WI38 (cell line): ENCODE measurements around the gene ZFR2.
"Not testable (repeated sequence)": the region's sequence is repeated elsewhere in the genome, so short reads cannot be mapped to it uniquely, and the experiment has no call there.

ENCODE experiments used
- H3K4me3 ChIP-seq: 2 replicates; pipeline ENCODE4 v1.5.1; 2011; ENCODE audit warnings: low read depth, mild to moderate bottlenecking, control low read depth, low read length
- CTCF ChIP-seq: IDR thresholded peaks from 2 replicates; pipeline ENCODE4 v1.5.1; 2012; ENCODE audit warnings: low read depth, mild to moderate bottlenecking, control low read depth, low read length

Gene ZFR2

DNA sequence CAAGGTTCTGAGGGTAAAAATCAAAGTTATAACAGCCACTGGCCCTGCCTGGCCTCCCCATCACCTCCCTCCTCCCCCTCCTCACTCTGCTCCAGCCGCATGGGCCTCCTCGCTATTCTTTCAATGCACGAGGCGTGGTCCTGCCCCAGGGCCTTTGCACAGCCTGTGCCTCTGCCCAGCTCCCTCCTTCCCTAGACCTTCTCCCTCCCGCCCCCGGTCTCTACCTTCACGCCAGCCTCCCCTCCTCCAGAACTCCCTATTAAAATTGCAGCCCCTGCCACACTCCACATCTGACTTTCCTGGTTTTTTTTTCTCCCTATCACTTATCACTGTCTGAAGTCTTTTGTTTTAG lies 100.1 kb downstream of the ZFR2 start:
- no peak overlapping the region for H3K4me3 ChIP-seq
- TF ChIP-seq CTCF = no peak

GRCh38 chr19:3768015-3768747 lies 100.7 kb downstream of the ZFR2 start:
- no peak for TF ChIP-seq CTCF
- no peak overlapping the region for H3K4me3 ChIP-seq

- H3K4me3 ChIP-seq = no peak overlapping the region
- no peak for TF ChIP-seq CTCF
Observed at GRCh38 chr19:3767050-3767449, 101.8 kb downstream of the ZFR2 start.

- no peak for TF ChIP-seq CTCF
Observed at GRCh38 chr19:3766520-3766919, 102.3 kb downstream of the ZFR2 start.

DNA sequence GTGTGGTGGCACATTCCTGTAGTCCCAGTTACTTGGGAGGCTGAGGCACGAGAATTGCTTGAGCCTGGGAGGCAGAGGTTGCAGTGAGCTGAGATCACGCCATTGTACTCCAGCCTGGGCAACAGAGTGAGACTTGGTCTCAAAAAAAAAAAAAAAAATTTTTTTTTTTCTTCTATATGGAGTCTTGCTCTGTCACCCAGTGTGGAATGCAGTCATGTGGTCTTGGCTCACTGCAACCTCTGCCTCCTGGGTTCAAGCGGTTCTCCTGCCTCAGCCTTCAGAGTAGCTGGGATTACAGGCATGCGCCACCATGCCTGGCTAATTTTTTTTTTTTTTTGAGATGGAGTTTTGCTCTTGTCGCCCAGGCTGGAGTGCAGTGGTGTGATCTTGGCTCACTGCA lies 103.1 kb downstream of the ZFR2 start:
- H3K4me3 ChIP-seq = not testable (repeated sequence)

More at GRCh38 chr19:3766520-3766919, 102.3 kb downstream of the ZFR2 start:
- no peak overlapping the region for H3K4me3 ChIP-seq

DNA sequence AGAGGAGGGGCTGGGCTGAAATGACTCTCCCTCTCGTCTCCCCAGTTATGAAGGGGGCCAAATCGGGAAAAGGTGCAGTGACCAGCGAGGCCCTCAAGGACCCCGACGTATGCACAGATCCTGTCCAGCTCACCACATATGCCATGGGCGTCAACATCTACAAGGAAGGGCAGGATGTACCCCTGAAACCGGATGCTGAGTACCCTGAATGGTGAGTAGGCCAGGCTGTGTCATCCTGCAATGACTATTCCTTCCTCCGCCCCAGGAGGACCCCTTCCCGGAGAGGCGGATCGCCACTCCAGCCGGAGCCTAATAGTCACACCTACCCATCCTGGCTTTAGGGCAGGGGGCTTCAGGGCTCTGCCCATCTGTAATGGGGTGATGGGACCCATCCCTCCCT lies 103.7 kb downstream of the ZFR2 start:
- H3K4me3 ChIP-seq = no peak overlapping the region

GRCh38 chr19:3762501-3763459 lies 106.1 kb downstream of the ZFR2 start, which contains the start of gene MRPL54:
Gene MRPL54 (plus strand): TSS chr19:3762682. CDS start chr19:3762701, 19 bp downstream.
- H3K4me3 ChIP-seq = peak within 1 kb of the TSS; percentile 98
- TF ChIP-seq CTCF = no peak

More for the DNA sequence above, 103.7 kb downstream of the ZFR2 start:
- no peak for TF ChIP-seq CTCF
